ENCODE data around the gene SCEL.

The SCEL gene

DNA sequence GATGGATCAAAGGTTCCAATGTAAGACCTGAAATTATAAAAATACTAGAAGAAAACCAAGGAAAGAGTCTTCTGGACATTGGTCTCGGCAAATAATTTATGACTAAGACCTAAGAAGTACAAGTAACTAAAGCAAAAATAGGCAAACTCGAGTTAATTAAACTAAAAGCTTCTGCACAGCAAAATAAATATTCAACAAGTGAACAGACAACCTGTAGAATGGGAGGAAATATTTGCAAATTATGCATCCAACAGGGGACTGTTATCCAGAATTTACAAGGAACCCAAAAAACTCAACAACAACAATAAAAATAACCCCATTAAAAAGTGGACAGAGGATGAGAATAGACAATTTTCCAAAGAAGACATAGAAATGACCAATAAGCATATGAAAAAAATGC lies 152.3 kb downstream of the SCEL start:
- DNase-seq, result no peak

DNA sequence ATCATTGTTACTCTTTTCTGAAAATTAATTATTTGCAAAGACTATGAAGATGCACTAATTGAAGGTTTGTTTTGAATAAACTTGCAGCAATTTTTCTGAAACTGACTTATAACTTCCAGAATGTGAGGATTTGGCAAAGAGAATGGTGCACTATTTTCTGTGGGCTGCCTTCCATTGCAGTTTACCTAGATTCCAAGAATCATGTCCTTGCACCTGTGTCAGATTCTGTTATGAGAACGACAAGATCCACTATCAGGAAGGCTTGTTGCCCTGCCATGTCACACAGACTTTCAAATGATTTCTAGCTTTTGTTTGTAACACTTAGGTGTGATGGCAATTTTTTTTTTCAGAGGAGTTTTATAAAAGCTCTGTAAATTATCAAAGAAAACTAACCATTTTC lies 156.4 kb downstream of the SCEL start:
- no peak for DNase-seq

DNA sequence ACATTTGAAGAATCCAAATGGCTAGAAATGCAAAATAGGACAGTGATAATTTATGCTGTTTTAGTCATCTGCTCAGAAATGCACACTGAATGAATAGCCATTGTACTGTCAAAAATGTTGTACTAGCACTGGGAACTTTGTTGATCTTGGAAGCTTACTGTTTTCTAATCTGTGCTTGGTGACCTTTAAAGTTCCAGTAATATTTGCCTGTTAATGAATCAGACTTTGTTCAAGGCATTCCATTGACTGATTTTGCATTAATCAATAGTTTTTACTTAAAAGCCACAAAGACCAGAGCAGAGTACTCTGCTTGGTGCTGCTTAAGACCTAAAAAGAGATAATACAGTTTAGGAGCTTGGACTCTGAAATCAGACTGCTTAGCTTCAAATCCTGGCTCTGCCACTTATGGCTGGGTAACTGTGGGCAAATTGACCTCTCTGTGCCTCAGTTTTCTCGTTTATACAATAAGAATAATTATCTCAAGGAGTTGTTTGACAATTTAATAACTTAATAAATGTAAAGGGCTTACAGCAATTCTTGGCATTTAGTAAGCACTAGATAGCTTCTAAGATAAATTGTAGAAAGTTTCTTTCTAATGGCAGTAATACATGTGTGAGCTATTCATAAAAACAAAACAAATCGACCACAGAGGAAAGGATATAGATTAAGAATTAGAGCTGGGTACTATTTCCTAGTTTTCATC lies 157.4 kb downstream of the SCEL start:
- DNase-seq, result no peak

DNA sequence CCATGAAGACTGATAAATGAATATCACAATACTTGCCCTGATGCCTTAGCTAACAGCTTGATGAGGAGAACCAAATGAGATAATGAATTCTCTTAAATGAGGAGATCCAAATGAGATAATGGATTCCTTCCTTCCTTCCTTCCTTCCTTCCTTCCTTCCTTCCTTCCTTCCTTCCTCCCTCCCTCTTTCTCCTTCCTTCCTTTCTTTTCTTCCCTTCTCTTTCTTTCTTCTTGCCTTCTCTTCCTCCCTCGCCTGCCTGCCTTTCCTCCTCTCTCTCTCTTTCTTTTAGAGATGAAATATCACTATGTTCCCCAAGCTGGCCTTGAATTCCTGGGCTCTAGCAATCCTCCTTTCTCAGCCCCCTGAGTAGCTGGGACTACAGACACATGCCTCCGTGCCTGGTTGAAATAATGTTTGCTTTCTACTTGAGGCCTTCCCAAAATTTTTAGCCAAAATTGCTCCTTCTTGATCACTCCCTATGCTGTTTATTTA lies 158.0 kb downstream of the SCEL start:
- no peak for DNase-seq

Data from activated effector memory CD4-positive, alpha-beta T cell treated with Interleukin-2 at 50 U/mL for 16 hours (primary cell).